CD4-positive, alpha-beta memory T cell (primary cell): ENCODE results near the gene USP6. TPM values are rescaled to one million over a fixed set of nuclear protein-coding genes. Genes with fewer than 3 reads are reported as not detected.
"Not testable (repeated sequence)": the region's sequence is repeated elsewhere in the genome, so short reads cannot be mapped to it uniquely, and the experiment has no call there.

ENCODE experiments used
- CTCF ChIA-PET: fragments of 350-600 bp; sonication (Branson Sonifier 250); formaldehyde crosslinking; loops from one replicate; lab custom pipeline; 2021; ENCODE audit warnings: inconsistent platforms; ENCODE audit not compliant: partially characterized antibody; lab: Charles Lee
- POLR2A ChIA-PET: fragments of 350-600 bp; sonication (Branson Sonifier 250); formaldehyde crosslinking; loops from one replicate; lab custom pipeline; 2021; ENCODE audit not compliant: partially characterized antibody; lab: Charles Lee
- DNase-seq, 5 donors: peaks; one replicate each; pipeline versions ENCODE4 v3.0.0 to v3.0.0-alpha.2; 2020 to 2022; ENCODE audit warnings: mixed read lengths in 1 of 5
- H3K27ac ChIP-seq: one replicate; pipeline ENCODE4 v1.7.0; 2013; ENCODE audit warnings: low read depth, low read length
- H3K27me3 ChIP-seq: 2 replicates; pipeline ENCODE4 v1.7.0; 2013; ENCODE audit warnings: mild to moderate bottlenecking, low read length, moderate library complexity; ENCODE audit not compliant: insufficient read depth
- H3K36me3 ChIP-seq: 2 replicates; pipeline ENCODE4 v1.7.0; 2013; ENCODE audit warnings: mild to moderate bottlenecking, low read length, moderate library complexity; ENCODE audit not compliant: insufficient read depth
- H3K4me1 ChIP-seq: 2 replicates; pipeline ENCODE4 v1.7.0; 2013; ENCODE audit warnings: mild to moderate bottlenecking, low read length, moderate library complexity; ENCODE audit not compliant: insufficient read depth
- H3K4me3 ChIP-seq, 2 donors: one replicate each; pipeline ENCODE4 v1.7.0; 2013; ENCODE audit warnings: low read length in 2 of 2, mild to moderate bottlenecking in 1 of 2
- H3K9me3 ChIP-seq, 2 donors: one replicate each; pipeline ENCODE4 v1.7.0; 2013; ENCODE audit warnings: low read length in 2 of 2, control low read depth in 1 of 2; ENCODE audit not compliant: control insufficient read depth in 1 of 2
- H3K27ac Mint-ChIP-seq, 7 donors: one replicate each; pipeline ENCODE4 v1.8.0; 2020 to 2021; ENCODE audit warnings: mixed read lengths in 7 of 7, mild to moderate bottlenecking in 6 of 7, inconsistent platforms in 3 of 7, moderate library complexity in 3 of 7
- H3K27me3 Mint-ChIP-seq, 2 donors: one replicate each; pipeline ENCODE4 v1.8.0; 2020 to 2021; ENCODE audit warnings: mixed read lengths in 2 of 2
- H3K36me3 Mint-ChIP-seq, 2 donors: one replicate each; pipeline ENCODE4 v1.8.0; 2020 to 2021; ENCODE audit warnings: mixed read lengths in 2 of 2, inconsistent platforms in 1 of 2, mild to moderate bottlenecking in 1 of 2
- H3K4me1 Mint-ChIP-seq, 4 donors: one replicate each; pipeline ENCODE4 v1.8.0; 2020 to 2021; ENCODE audit warnings: mixed read lengths in 4 of 4, mild to moderate bottlenecking in 1 of 4
- H3K4me3 Mint-ChIP-seq, 8 donors: one replicate each; pipeline ENCODE4 v1.8.0; 2020 to 2021; ENCODE audit warnings: mixed read lengths in 8 of 8, mild to moderate bottlenecking in 7 of 8, moderate library complexity in 6 of 8, inconsistent platforms in 3 of 8
- H3K9me3 Mint-ChIP-seq, 8 donors: one replicate each; pipeline ENCODE4 v1.8.0; 2020 to 2021; ENCODE audit warnings: mixed read lengths in 8 of 8, mild to moderate bottlenecking in 5 of 8, inconsistent platforms in 3 of 8, moderate library complexity in 1 of 8
- intact Hi-C: fragments of 100-400 bp; cut with micrococcal nuclease; formaldehyde crosslinking; loops from one replicate; pipeline ENCODE4 v1.15.1; 2023
- polyA plus RNA-seq, 2 donors: library from polyadenylated mRNA; unstranded; fragments of 300-500 nt; fragmentation: Illumina TruSeq; gene quantifications; one replicate each; pipeline ENCODE4 v1.2.3, GENCODE V29; 2021
- total RNA-seq, 2 experiments: library from RNA; stranded (reverse); gene quantifications; one replicate each; pipeline ENCODE4 v1.2.3, GENCODE V29; 2021

USP6 gene
- total and polyA plus RNA-seq, 4 experiments from 2014 or later: 0.02 to 0.14 (median 0.02) TPM; not detected in 1

GRCh38 chr17:5210091-5210490 is 94.3 kb downstream of the USP6 start:
- H3K36me3 ChIP-seq: no peaks in the 10 kb centered on the region
- POLR2A ChIA-PET: interaction anchor here (1.3 kb wide), 1 partner anchor 32 kb away, joined by 3 read pairs; no protein-coding TSS in a partner anchor
- DNase-seq: no peak
- no peak overlapping the region for H3K27ac ChIP-seq
- CTCF ChIA-PET: interaction anchor here (2.2 kb wide), 1 partner anchor 18 kb away, joined by 5 read pairs; the partner anchor contains the start of gene ZNF594
- Mint-ChIP-seq H3K27ac (no peak overlapping the region), H3K4me3 (no peak overlapping the region), H3K4me1 (no peaks in the 10 kb centered on the region), H3K9me3 (no peaks in the 10 kb centered on the region), H3K27me3 (no peaks in the 10 kb centered on the region), H3K36me3 (peaks cover 6 to 16% of the 10 kb centered on the region in 2 donors)
- H3K4me1 ChIP-seq: no peaks in the 10 kb centered on the region
- no peaks in the 10 kb centered on the region for H3K9me3 ChIP-seq
- no peaks in the 10 kb centered on the region for H3K27me3 ChIP-seq
- no peak overlapping the region for H3K4me3 ChIP-seq
- intact Hi-C loops: no loop called here

GRCh38 chr17:5210614-5211252 is 94.9 kb downstream of the USP6 start:
- Mint-ChIP-seq H3K4me1 (no peaks in the 10 kb centered on the region), H3K27ac (no peak overlapping the region), H3K9me3 (no peaks in the 10 kb centered on the region), H3K4me3 (no peak overlapping the region), H3K36me3 (peaks cover 9 to 19% of the 10 kb centered on the region in 2 donors), H3K27me3 (no peaks in the 10 kb centered on the region)
- POLR2A ChIA-PET: interaction anchor here (1.3 kb wide), 1 partner anchor 31 kb away, joined by 3 read pairs; no protein-coding TSS in a partner anchor
- DNase-seq: no peak
- H3K4me1 ChIP-seq: no peaks in the 10 kb centered on the region
- H3K27ac ChIP-seq: no peak overlapping the region
- CTCF ChIA-PET: interaction anchor here (2.2 kb wide), 1 partner anchor 19 kb away, joined by 5 read pairs; the partner anchor contains the start of gene ZNF594
- no peaks in the 10 kb centered on the region for H3K9me3 ChIP-seq
- no peak overlapping the region for H3K4me3 ChIP-seq
- H3K36me3 ChIP-seq: no peaks in the 10 kb centered on the region
- no peaks in the 10 kb centered on the region for H3K27me3 ChIP-seq
- intact Hi-C loops: no loop called here

GRCh38 chr17:5211458-5211857 is 95.6 kb downstream of the USP6 start:
- H3K4me3 ChIP-seq: no peak overlapping the region
- H3K27ac Mint-ChIP-seq: peak overlapping the region in 1 of 7 donors; percentile 2

GRCh38 chr17:5217562-5217961 is 101.7 kb downstream of the USP6 start:
- CTCF ChIA-PET, intact Hi-C loops: not testable (repeated sequence)

More at GRCh38 chr17:5211458-5211857, 95.6 kb downstream of the USP6 start:
- no peaks in the 10 kb centered on the region for H3K27me3 Mint-ChIP-seq
- H3K36me3 Mint-ChIP-seq: peaks cover 11 to 20% of the 10 kb centered on the region in 2 donors
- no peak overlapping the region for H3K4me3 Mint-ChIP-seq
- Histone ChIP-seq H3K27me3 (no peaks in the 10 kb centered on the region), H3K27ac (no peak overlapping the region), H3K4me1 (no peaks in the 10 kb centered on the region), H3K9me3 (no peaks in the 10 kb centered on the region), H3K36me3 (no peaks in the 10 kb centered on the region)
- ChIA-PET CTCF (interaction anchor here (0.8 to 2.2 kb wide), 2 partner anchors 19 to 25 kb away, joined by 3 to 5 read pairs; partner anchors contain the start of gene ZNF594), POLR2A (interaction anchor here (1.3 kb wide), 1 partner anchor 30 kb away, joined by 3 read pairs; no protein-coding TSS in a partner anchor)
- DNase-seq: no peak
- intact Hi-C loops: no loop called here
- no peaks in the 10 kb centered on the region for H3K4me1 Mint-ChIP-seq
- no peaks in the 10 kb centered on the region for H3K9me3 Mint-ChIP-seq

GRCh38 chr17:5219536-5219935 is 103.7 kb downstream of the USP6 start:
- H3K4me1 ChIP-seq: no peaks in the 10 kb centered on the region
- H3K27ac Mint-ChIP-seq: peak overlapping the region in 1 of 7 donors; percentile 32
- H3K4me1 Mint-ChIP-seq: peaks cover 5 to 9% (median 8%) of the 10 kb centered on the region in 4 donors
- no peak overlapping the region for H3K4me3 Mint-ChIP-seq
- intact Hi-C loops: no loop called here
- H3K27ac ChIP-seq: no peak overlapping the region
- H3K27me3 ChIP-seq: no peaks in the 10 kb centered on the region
- POLR2A ChIA-PET: interaction anchor here (1.4 kb wide), 1 partner anchor 22 kb away, joined by 4 read pairs; no protein-coding TSS in a partner anchor
- H3K36me3 Mint-ChIP-seq: peaks cover 19 to 29% of the 10 kb centered on the region in 2 donors
- CTCF ChIA-PET: no interaction called here
- H3K4me3 ChIP-seq: no peak overlapping the region
- DNase-seq: no peak
- H3K9me3 Mint-ChIP-seq: no peaks in the 10 kb centered on the region
- H3K27me3 Mint-ChIP-seq: no peaks in the 10 kb centered on the region
- no peaks in the 10 kb centered on the region for H3K9me3 ChIP-seq
- peaks cover 3% of the 10 kb centered on the region for H3K36me3 ChIP-seq

More at GRCh38 chr17:5217562-5217961, 101.7 kb downstream of the USP6 start:
- H3K36me3 ChIP-seq, H3K4me3 ChIP-seq, DNase-seq, H3K27ac ChIP-seq, H3K9me3 ChIP-seq, H3K4me1 ChIP-seq, H3K4me1 Mint-ChIP-seq, H3K27me3 Mint-ChIP-seq, H3K9me3 Mint-ChIP-seq, H3K27ac Mint-ChIP-seq, POLR2A ChIA-PET, H3K4me3 Mint-ChIP-seq, H3K27me3 ChIP-seq: not testable (repeated sequence)
- H3K36me3 Mint-ChIP-seq: peaks cover 15 to 21% of the 10 kb centered on the region in 2 donors

- ChIA-PET POLR2A (interaction anchor here (1.4 kb wide), 1 partner anchor 21 kb away, joined by 4 read pairs; no protein-coding TSS in a partner anchor), CTCF (no interaction called here)
- Histone ChIP-seq H3K27me3 (no peaks in the 10 kb centered on the region), H3K9me3 (no peaks in the 10 kb centered on the region), H3K4me3 (no peak overlapping the region), H3K36me3 (peaks cover 3% of the 10 kb centered on the region), H3K27ac (no peak overlapping the region), H3K4me1 (no peaks in the 10 kb centered on the region)
- H3K4me1 Mint-ChIP-seq: peaks cover 5 to 9% (median 8%) of the 10 kb centered on the region in 4 donors
- no peak overlapping the region for H3K4me3 Mint-ChIP-seq
- no peak for DNase-seq
- no peaks in the 10 kb centered on the region for H3K9me3 Mint-ChIP-seq
- peaks cover 18 to 29% of the 10 kb centered on the region in 2 donors for H3K36me3 Mint-ChIP-seq
- H3K27ac Mint-ChIP-seq: no peak overlapping the region
- intact Hi-C loops: no loop called here
- H3K27me3 Mint-ChIP-seq: no peaks in the 10 kb centered on the region
Observed at GRCh38 chr17:5220074-5220473, 104.2 kb downstream of the USP6 start.

GRCh38 chr17:5221912-5222311 is 106.1 kb downstream of the USP6 start:
- H3K4me3 ChIP-seq, H3K36me3 ChIP-seq, H3K9me3 ChIP-seq, intact Hi-C loops, H3K4me1 ChIP-seq, CTCF ChIA-PET, H3K9me3 Mint-ChIP-seq, DNase-seq, H3K27me3 ChIP-seq, H3K27me3 Mint-ChIP-seq, H3K27ac ChIP-seq, H3K4me3 Mint-ChIP-seq, POLR2A ChIA-PET: not testable (repeated sequence)
- peak overlapping the region in 1 of 7 donors; percentile 70 for H3K27ac Mint-ChIP-seq
- H3K36me3 Mint-ChIP-seq: peaks cover 15 to 28% of the 10 kb centered on the region in 2 donors
- peaks cover 5 to 12% (median 10%) of the 10 kb centered on the region in 4 donors for H3K4me1 Mint-ChIP-seq
